22Rv1 (cell line): ENCODE results near the gene HDAC5.

Source experiments
- CTCF ChIP-seq: fragments of 450-650 bp; IDR thresholded peaks from 2 replicates; pipeline ENCODE4 v1.5.1; 2017; ENCODE audit warnings: mild to moderate bottlenecking
- ZFX ChIP-seq: fragments of 450-650 bp; IDR thresholded peaks from 2 replicates; pipeline ENCODE4 v1.6.1; 2017; ENCODE audit warnings: antibody characterized with exemption, borderline replicate concordance

GRCh38 chr17:44120851-44121605 is 2.4 kb downstream of the HDAC5 start:
- TF ChIP-seq CTCF = no peak
- no peak for TF ChIP-seq ZFX
